Esophagus squamous epithelium (tissue), 4 donors: ENCODE data around the gene SLC51A.

Experiments
- POLR2A ChIP-seq, 4 donors: fragments of 450-650 bp; IDR thresholded peaks; one replicate each; pipeline ENCODE4 v1.6.1; 2017; ENCODE audit warnings: antibody characterized with exemption in 4 of 4, mild to moderate bottlenecking in 4 of 4, moderate library complexity in 3 of 4
- TF ChIP-seq, protein P1 (sequence below), 6 experiments: fragments of 450-650 bp in 4 of 6; fragments of 200-600 bp in 2 of 6; sonication (generic) in 2 of 6; IDR thresholded peaks; one replicate each; pipeline ENCODE4 v1.5.1; 2016 to 2019; ENCODE audit warnings: antibody characterized with exemption in 6 of 6, mild to moderate bottlenecking in 4 of 6, moderate library complexity in 4 of 6

DNA sequence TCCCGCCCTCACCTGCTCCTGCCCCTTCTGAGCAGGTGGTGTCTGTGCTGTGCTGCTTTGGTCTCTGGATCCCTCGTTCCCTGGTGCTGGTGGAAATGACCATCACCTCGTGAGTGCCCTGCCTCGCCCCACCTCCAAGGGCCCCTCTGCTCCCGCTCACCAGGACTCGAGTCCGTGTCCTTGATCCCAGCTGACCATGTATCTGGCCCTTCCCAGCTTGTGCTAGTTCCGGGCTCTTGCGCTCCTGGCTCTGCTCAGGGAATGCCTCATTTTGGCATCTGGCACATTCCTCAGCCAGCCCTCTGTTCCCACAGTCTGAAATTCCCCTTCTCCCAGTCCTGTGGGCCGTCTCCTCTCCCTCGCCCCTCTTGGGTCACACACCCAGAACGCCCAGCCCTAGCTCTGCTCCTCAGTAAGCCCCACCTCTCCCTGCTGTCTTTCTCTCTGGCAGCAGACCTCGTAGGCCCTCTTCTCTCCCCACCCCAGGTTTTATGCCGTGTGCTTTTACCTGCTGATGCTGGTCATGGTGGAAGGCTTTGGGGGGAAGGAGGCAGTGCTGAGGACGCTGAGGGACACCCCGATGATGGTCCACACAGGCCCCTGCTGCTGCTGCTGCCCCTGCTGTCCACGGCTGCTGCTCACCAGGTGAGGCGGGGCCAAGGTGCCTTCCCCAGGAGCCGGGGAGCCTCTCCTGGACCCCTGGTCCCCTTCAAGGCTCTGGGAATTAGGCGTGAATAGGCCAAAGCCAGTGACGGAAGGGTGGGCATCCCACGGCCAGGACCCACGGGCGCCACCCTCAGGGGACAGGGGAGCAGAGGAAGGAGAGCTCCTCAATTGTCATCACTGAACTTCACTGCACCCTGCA lies 11.5 kb downstream of the SLC51A start:
- TF ChIP-seq POLR2A (IDR thresholded peaks at IDR 0.05) = no peak
- TF ChIP-seq, protein P1, sequence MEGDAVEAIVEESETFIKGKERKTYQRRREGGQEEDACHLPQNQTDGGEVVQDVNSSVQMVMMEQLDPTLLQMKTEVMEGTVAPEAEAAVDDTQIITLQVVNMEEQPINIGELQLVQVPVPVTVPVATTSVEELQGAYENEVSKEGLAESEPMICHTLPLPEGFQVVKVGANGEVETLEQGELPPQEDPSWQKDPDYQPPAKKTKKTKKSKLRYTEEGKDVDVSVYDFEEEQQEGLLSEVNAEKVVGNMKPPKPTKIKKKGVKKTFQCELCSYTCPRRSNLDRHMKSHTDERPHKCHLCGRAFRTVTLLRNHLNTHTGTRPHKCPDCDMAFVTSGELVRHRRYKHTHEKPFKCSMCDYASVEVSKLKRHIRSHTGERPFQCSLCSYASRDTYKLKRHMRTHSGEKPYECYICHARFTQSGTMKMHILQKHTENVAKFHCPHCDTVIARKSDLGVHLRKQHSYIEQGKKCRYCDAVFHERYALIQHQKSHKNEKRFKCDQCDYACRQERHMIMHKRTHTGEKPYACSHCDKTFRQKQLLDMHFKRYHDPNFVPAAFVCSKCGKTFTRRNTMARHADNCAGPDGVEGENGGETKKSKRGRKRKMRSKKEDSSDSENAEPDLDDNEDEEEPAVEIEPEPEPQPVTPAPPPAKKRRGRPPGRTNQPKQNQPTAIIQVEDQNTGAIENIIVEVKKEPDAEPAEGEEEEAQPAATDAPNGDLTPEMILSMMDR (IDR thresholded peaks at IDR 0.05) = no peak
